GM06990 (cell line): ENCODE results near the gene SFTPA2.
"Not testable (repeated sequence)": the region's sequence is repeated elsewhere in the genome, so short reads cannot be mapped to it uniquely, and the experiment has no call there.

Experiments used
- DNase-seq: peaks from one replicate; pipeline ENCODE4 v3.0.0-alpha.2; 2011; ENCODE audit not compliant: insufficient read length; ENCODE audit errors: extremely low read depth
- H3K27me3 ChIP-seq: replicated peaks from 2 replicates; pipeline ENCODE4 v1.6.0; 2011; ENCODE audit warnings: low read length; ENCODE audit not compliant: control insufficient read depth, insufficient read depth
- H3K36me3 ChIP-seq: 2 replicates; pipeline ENCODE4 v1.5.1; 2011; ENCODE audit warnings: low read length; ENCODE audit not compliant: control insufficient read depth, insufficient read depth
- H3K4me3 ChIP-seq: replicated peaks from 2 replicates; pipeline ENCODE4 v1.5.1; 2011; ENCODE audit warnings: low read depth, mild to moderate bottlenecking, control low read depth, low read length
- CTCF ChIP-seq: IDR thresholded peaks from 2 replicates; pipeline ENCODE4 v1.5.1; 2011; ENCODE audit warnings: low read length, control low read depth, mild to moderate bottlenecking, inconsistent platforms; ENCODE audit not compliant: insufficient read depth, poor library complexity, severe bottlenecking

SFTPA2 gene

GRCh38 chr10:79547973-79548372, 12.2 kb downstream of the SFTPA2 start:
- peaks cover 2% of the 10 kb centered on the region; the same call in 1 of the 2 replicates for H3K27me3 ChIP-seq
- DNase-seq, result no peak
- H3K4me3 ChIP-seq, result no peak overlapping the region
- no peaks in the 10 kb centered on the region for H3K36me3 ChIP-seq
- no peak for TF ChIP-seq CTCF

DNA sequence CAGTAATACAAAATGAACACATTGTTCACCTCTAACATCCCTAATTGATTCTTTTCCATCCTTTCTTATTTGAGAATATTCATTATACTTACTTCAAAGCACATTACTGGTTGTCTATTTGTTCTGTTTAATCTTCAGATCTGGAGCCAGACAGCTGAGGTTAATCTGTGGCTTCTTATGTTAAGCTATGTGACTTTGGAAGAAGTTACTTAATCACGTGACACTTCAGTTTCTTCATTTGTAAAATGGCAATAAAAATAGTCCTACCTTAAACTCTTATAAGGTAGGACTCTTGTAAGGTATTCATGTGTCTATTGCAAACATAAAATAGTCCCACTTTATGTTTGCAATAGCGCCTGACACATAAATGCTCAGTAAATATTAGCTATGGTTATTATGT, 13.1 kb downstream of the SFTPA2 start:
- DNase-seq, H3K36me3 ChIP-seq, H3K4me3 ChIP-seq, H3K27me3 ChIP-seq: not testable (repeated sequence)

- H3K27me3 ChIP-seq, DNase-seq, H3K36me3 ChIP-seq, H3K4me3 ChIP-seq: not testable (repeated sequence)
Measured at GRCh38 chr10:79544926-79545659, 15.1 kb downstream of the SFTPA2 start.

GRCh38 chr10:79544408-79544807, 15.8 kb downstream of the SFTPA2 start:
- not testable (repeated sequence) for H3K36me3 ChIP-seq, H3K27me3 ChIP-seq, DNase-seq, H3K4me3 ChIP-seq

- no peak for TF ChIP-seq CTCF
- DNase-seq, result no peak
- no peaks in the 10 kb centered on the region; the same call in 1 of the 2 replicates for H3K27me3 ChIP-seq
- no peaks in the 10 kb centered on the region for H3K36me3 ChIP-seq
- no peak overlapping the region for H3K4me3 ChIP-seq
Measured at GRCh38 chr10:79542626-79543025, 17.6 kb downstream of the SFTPA2 start.

DNA sequence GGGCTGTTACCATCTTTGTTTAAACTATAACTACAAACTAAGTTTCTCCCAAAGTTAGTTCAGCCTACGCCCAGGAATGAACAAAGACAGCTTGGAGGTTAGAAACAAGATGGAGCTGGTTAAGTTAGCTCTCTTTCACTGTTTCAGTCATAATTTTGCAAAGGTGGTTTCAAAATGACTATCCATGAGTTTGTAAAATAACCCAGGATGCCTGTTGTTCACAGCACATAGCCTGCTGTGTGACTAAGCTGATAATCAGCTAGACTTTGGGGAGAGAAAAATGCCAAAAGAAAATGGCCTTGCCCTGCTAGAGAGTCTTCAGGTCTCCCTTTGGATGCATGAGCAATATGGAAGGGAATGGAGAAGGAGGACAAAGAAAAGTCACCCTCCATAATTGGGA, 19.3 kb downstream of the SFTPA2 start:
- not testable (repeated sequence) for H3K27me3 ChIP-seq, DNase-seq, H3K4me3 ChIP-seq, H3K36me3 ChIP-seq

DNA sequence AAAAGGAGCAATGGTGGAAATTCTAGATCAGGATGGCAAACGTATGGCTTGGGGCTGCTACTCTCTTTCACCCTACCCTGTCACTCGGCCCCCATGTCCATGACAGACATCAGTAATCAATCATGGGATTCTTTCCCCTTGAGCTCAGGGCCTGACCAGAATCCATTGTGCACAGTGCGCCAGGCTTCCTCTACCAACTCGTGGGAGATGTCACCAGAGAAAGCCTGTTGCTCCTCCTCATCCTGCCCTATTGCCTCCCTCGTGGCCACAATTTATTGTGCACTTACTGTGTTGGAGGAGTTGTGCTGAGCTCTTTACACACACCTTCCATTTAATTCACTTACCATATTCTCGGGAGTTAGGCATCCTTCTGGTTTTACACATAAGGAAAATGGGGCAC, 21.9 kb downstream of the SFTPA2 start:
- not testable (repeated sequence) for DNase-seq, H3K36me3 ChIP-seq, H3K27me3 ChIP-seq, H3K4me3 ChIP-seq

DNA sequence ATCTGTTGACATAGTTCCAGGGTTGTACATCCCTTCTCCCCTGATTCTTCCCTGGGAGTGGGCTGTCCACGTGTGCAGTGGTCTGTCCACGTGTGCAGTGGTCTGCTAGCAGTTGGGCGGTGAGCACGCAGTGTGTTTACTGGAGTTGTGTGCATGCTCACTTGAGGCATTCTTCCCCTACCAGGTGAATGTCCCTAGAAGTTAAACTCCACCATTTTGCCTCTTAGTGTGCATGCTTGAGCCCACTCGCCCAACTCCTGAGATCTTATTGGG, 26.4 kb downstream of the SFTPA2 start:
- not testable (repeated sequence) for H3K27me3 ChIP-seq, H3K4me3 ChIP-seq, H3K36me3 ChIP-seq, DNase-seq

GRCh38 chr10:79533142-79533902, 26.9 kb downstream of the SFTPA2 start:
- H3K36me3 ChIP-seq, H3K4me3 ChIP-seq, H3K27me3 ChIP-seq, DNase-seq: not testable (repeated sequence)

- H3K27me3 ChIP-seq, DNase-seq, H3K4me3 ChIP-seq, H3K36me3 ChIP-seq: not testable (repeated sequence)
Measured at GRCh38 chr10:79528261-79528660, 31.9 kb downstream of the SFTPA2 start.

DNA sequence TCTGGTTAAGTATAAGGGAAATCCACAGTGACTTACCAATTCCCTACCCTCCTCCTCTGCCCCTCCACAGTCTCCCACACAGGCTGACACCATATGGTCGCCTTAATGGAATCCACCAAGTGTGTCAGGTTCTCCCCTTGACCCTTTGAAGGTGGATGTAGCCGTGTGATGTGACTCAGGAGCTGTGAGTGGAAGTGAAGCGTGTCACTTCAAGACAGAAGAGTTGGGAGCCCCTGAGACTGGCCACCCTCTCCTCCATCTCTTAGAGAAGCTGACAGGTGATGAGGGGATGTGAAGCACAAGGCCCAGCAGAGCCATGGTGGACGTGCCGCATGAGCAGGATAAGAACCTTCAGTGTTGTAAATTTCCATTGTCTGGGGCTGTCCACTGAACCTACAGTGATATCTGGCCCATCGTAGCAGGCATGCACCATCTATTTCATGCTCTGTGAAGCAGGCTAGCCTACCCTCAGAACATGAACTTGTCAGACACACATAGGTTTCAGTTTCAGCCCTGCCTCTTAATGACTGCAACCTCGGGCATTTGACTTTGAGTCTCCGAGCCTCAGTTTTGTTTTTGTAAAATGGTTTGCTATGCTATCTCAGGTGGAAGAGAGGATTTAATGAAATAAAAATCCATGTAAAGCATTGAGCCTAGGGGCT, 35.0 kb downstream of the SFTPA2 start:
- not testable (repeated sequence) for H3K27me3 ChIP-seq, H3K4me3 ChIP-seq, H3K36me3 ChIP-seq, DNase-seq

GRCh38 chr10:79523157-79523853, 36.9 kb downstream of the SFTPA2 start:
- not testable (repeated sequence) for H3K4me3 ChIP-seq, H3K27me3 ChIP-seq, H3K36me3 ChIP-seq, DNase-seq
